GM21723 (cell line): ENCODE results near the gene PRPF39.
"Not testable (repeated sequence)": the region's sequence is repeated elsewhere in the genome, so short reads cannot be mapped to it uniquely, and the experiment has no call there.

Source experiments
- ATAC-seq: cut with Tn5 transposase; IDR thresholded peaks from one replicate; pipeline ENCODE4 v1.9.1; 2021; ENCODE audit warnings: mild to moderate bottlenecking, moderate library complexity; ENCODE audit not compliant: unreplicated experiment

PRPF39 gene

GRCh38 chr14:45135156-45135555, 51.2 kb downstream of the PRPF39 start:
- no peak for ATAC-seq

GRCh38 chr14:45135659-45136395, 51.9 kb downstream of the PRPF39 start, which contains the start of gene FANCM:
Gene FANCM (plus strand): TSS chr14:45135930. CDS start chr14:45136032, 102 bp downstream.
- ATAC-seq = peak; percentile 46

- ATAC-seq = no peak
These were observed 52.5 kb downstream of the PRPF39 start for GRCh38 chr14:45136399-45136798.

GRCh38 chr14:45140661-45141187, 56.8 kb downstream of the PRPF39 start:
- ATAC-seq = no peak

GRCh38 chr14:45142083-45142482, 58.2 kb downstream of the PRPF39 start:
- ATAC-seq = not testable (repeated sequence)

GRCh38 chr14:45144658-45145057, 60.7 kb downstream of the PRPF39 start:
- ATAC-seq = peak; percentile 68

- peak; percentile 56 for ATAC-seq
These were observed 61.3 kb downstream of the PRPF39 start for GRCh38 chr14:45145214-45145613.

- no peak for ATAC-seq
These were observed 65.7 kb downstream of the PRPF39 start for GRCh38 chr14:45149602-45150001.

GRCh38 chr14:45150386-45150890, 66.5 kb downstream of the PRPF39 start:
- no peak for ATAC-seq

GRCh38 chr14:45156067-45156466, 72.2 kb downstream of the PRPF39 start:
- no peak for ATAC-seq
